Stomach smooth muscle (tissue), 2 donors: Measurements from ENCODE around the gene GPR32.
"Not testable (repeated sequence)": the region's sequence is repeated elsewhere in the genome, so short reads cannot be mapped to it uniquely, and the experiment has no call there.

Experiments
- H3K27ac ChIP-seq: one replicate; pipeline ENCODE4 v1.7.0; 2013; ENCODE audit warnings: mild to moderate bottlenecking, low read length, inconsistent platforms
- H3K27me3 ChIP-seq, 2 donors: one replicate each; pipeline ENCODE4 v1.7.0; 2013; ENCODE audit warnings: low read length in 2 of 2; ENCODE audit not compliant: insufficient read depth in 2 of 2, control insufficient read depth in 1 of 2
- H3K36me3 ChIP-seq, 2 donors: one replicate each; pipeline ENCODE4 v1.7.0; 2013; ENCODE audit warnings: low read length in 2 of 2; ENCODE audit not compliant: control insufficient read depth in 2 of 2, insufficient read depth in 2 of 2
- H3K4me1 ChIP-seq: one replicate; pipeline ENCODE4 v1.7.0; 2013; ENCODE audit warnings: low read length; ENCODE audit not compliant: control insufficient read depth, insufficient read depth
- H3K4me3 ChIP-seq, 2 donors: one replicate each; pipeline ENCODE4 v1.7.0; 2013; ENCODE audit warnings: low read length in 2 of 2
- H3K9ac ChIP-seq, 2 donors: one replicate each; pipeline ENCODE4 v1.7.0; 2013; ENCODE audit warnings: low read length in 2 of 2, mild to moderate bottlenecking in 1 of 2
- H3K9me3 ChIP-seq, 2 donors: one replicate each; pipeline ENCODE4 v1.7.0; 2013; ENCODE audit warnings: low read length in 2 of 2; ENCODE audit not compliant: control insufficient read depth in 2 of 2
- donor health status: healthy.
- donor health status: Pancreatic carcinoma.

GPR32 gene

DNA sequence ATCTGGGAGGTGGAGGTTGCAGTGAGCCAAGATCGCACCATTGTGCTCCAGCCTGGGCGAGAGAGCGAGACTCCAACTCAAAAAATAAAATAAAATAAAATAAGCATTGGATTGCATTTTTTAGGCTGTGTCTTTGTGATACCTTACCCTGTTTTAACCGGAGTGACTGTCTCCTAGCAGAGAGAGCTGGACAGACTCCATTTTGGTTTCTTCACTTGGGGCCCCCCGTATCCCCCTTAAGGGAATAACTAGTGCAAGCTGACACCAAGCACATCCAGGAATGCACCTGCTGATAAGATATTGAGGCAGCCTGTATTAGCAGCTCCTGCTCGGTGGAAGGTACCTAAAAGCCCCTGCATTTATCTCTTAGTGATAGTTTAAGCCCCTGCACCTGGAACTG, 20.8 kb upstream of the GPR32 start:
- H3K36me3 ChIP-seq = no peaks in the 10 kb centered on the region
- peaks cover 0 to 10% of the 10 kb centered on the region in 2 donors for H3K27me3 ChIP-seq
- no peak overlapping the region for H3K27ac ChIP-seq
- H3K9ac ChIP-seq = no peak overlapping the region
- no peak overlapping the region for H3K4me3 ChIP-seq
- H3K9me3 ChIP-seq = no peaks in the 10 kb centered on the region
- H3K4me1 ChIP-seq = no peaks in the 10 kb centered on the region

- Histone ChIP-seq H3K9ac (no peak overlapping the region), H3K27me3 (peaks cover 0 to 10% of the 10 kb centered on the region in 2 donors), H3K4me1 (no peaks in the 10 kb centered on the region), H3K4me3 (no peak overlapping the region), H3K27ac (no peak overlapping the region), H3K36me3 (no peaks in the 10 kb centered on the region), H3K9me3 (no peaks in the 10 kb centered on the region)
These were observed 20.3 kb upstream of the GPR32 start for GRCh38 chr19:50750010-50750409.

DNA sequence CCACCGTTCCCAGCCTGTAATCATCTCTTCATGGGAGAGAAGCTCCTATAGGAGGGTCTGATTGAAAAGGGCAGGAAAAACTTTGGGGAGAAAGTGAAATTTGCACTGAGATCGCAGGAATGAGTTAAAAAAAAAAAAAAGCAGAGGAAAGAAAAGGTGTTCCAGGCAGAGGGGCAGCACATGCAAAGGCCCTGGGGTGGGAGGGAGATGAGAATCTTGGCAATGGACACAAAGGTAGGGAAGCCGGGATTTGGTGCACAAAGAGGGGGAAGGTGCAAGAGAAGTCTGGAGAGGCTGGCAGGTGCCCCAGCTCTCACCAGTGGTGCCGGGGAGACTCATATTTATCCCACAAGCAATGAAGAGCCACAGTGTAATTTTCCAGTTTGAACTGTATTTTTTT, 16.4 kb upstream of the GPR32 start:
- Histone ChIP-seq H3K27ac (no peak overlapping the region), H3K9ac (no peak overlapping the region), H3K4me1 (no peaks in the 10 kb centered on the region), H3K27me3 (peaks cover 0 to 7% of the 10 kb centered on the region in 2 donors), H3K9me3 (no peaks in the 10 kb centered on the region), H3K36me3 (no peaks in the 10 kb centered on the region), H3K4me3 (no peak overlapping the region)

GRCh38 chr19:50756244-50756643, 14.0 kb upstream of the GPR32 start:
- not testable (repeated sequence) for H3K9ac ChIP-seq, H3K36me3 ChIP-seq, H3K4me1 ChIP-seq, H3K4me3 ChIP-seq, H3K9me3 ChIP-seq, H3K27me3 ChIP-seq, H3K27ac ChIP-seq

DNA sequence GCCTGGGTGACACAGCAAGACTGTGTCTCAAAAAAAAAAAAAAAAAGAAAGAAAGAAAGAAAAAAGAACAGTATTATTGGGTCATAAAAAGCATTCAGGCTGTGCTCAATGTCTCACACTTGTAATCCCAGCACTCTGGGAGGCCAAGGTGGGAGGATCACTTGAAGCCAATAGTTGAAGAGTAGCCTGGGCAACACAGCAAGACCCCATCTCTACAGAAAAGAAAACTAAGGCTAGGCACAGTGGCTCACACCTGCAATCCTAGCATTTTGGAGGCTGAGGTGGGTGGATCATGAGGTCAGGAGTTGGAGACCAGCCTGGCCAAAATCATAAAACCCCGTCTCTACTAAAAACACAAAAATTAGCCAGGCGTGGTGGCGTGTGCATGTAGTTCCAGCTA, 12.6 kb upstream of the GPR32 start:
- H3K4me1 ChIP-seq, H3K36me3 ChIP-seq, H3K9me3 ChIP-seq, H3K4me3 ChIP-seq, H3K27ac ChIP-seq, H3K9ac ChIP-seq, H3K27me3 ChIP-seq: not testable (repeated sequence)

DNA sequence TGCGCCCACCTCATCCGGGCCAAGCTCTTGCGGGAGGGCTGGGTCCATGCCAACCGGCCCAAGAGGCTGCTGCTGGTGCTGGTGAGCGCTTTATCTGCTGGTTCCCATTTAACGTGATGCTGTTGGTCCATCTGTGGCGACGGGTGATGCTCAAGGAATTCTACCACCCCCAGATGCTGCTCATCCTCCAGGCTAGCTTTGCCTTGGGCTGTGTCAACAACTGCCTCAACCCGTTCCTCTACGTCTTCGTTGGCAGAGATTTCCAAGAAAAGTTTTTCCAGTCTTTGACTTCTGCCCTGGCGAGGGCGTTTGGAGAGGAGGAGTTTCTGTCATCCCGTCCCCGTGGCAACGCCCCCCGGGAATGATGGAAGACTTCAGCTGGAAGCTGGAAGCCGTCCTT, 11.2 kb upstream of the GPR32 start:
- H3K9ac ChIP-seq, H3K4me1 ChIP-seq, H3K27me3 ChIP-seq, H3K27ac ChIP-seq, H3K9me3 ChIP-seq, H3K36me3 ChIP-seq, H3K4me3 ChIP-seq: not testable (repeated sequence)

- Histone ChIP-seq H3K9ac (no peak overlapping the region), H3K4me3 (no peak overlapping the region), H3K4me1 (no peaks in the 10 kb centered on the region), H3K36me3 (no peaks in the 10 kb centered on the region), H3K27me3 (peaks cover 0 to 3% of the 10 kb centered on the region in 2 donors), H3K27ac (no peak overlapping the region), H3K9me3 (no peaks in the 10 kb centered on the region)
These were observed 10.4 kb upstream of the GPR32 start for GRCh38 chr19:50759886-50760285.

DNA sequence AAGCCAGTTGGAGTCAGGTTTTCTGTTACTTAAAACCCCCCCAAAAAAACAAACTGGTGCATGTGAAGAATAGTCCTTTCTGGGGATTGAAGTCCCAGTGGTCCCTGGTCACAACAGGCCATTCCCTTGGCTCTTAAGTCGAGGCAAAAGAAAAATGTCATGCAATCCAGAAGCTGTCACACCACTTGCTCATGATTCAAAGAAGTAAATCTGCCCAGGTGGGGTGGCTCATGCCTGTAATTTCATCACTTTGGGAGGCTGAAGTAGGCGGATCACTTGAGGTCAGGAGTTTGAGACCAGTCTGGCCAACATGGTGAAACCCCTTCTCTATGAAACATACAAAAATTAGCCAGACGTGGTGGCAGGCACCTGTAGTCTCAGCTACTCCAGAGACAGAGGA, 8.8 kb upstream of the GPR32 start:
- not testable (repeated sequence) for H3K4me1 ChIP-seq

GRCh38 chr19:50763521-50763920, 6.7 kb upstream of the GPR32 start:
- not testable (repeated sequence) for H3K4me1 ChIP-seq, H3K9ac ChIP-seq, H3K9me3 ChIP-seq, H3K27me3 ChIP-seq, H3K27ac ChIP-seq, H3K36me3 ChIP-seq, H3K4me3 ChIP-seq

More for the DNA sequence above, 8.8 kb upstream of the GPR32 start:
- H3K27ac ChIP-seq, H3K9ac ChIP-seq, H3K36me3 ChIP-seq, H3K4me3 ChIP-seq, H3K27me3 ChIP-seq, H3K9me3 ChIP-seq: not testable (repeated sequence)

DNA sequence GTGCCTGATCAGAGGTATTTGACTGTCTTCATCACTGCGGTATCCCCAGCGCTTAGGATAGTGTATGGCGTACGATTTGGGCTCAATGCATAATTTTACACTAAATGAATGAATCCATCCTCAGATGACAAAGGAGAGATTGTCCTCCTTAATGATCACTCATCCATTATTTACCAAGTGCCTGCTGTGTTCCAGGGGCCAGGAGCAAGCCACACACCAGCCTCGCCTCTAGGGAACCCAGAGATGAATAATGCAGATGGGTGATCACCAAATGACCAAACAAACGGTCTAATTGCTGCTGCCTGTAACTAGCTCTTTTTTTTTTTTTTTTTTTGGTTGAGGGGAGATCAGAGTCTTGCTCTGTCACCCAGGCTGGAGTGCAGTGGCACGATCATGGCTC, 5.9 kb upstream of the GPR32 start:
- peaks cover 0 to 3% of the 10 kb centered on the region in 2 donors for H3K27me3 ChIP-seq
- H3K4me1 ChIP-seq = no peaks in the 10 kb centered on the region
- no peak overlapping the region for H3K4me3 ChIP-seq
- H3K36me3 ChIP-seq = no peaks in the 10 kb centered on the region
- no peak overlapping the region for H3K27ac ChIP-seq
- H3K9ac ChIP-seq = no peak overlapping the region
- H3K9me3 ChIP-seq = no peaks in the 10 kb centered on the region

DNA sequence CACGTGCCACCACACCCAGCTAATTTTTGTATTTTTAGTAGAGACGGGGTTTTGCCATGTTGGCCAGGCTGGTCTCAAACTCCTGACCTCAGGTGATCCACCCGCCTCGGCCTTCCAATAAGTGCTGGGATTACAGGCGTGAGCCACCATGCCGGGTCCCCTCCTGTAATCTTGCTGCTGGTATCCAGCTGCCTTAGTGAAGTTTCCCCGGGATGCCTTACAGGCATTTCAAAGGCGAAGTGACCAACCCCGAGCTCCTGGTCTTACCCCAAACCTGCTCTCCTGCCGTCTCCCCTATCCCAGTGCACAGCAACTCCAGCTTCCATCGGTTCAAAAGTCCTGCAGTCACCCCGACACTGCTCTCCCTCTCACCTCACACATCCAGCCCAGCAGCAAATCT, 3.5 kb upstream of the GPR32 start:
- not testable (repeated sequence) for H3K27ac ChIP-seq, H3K4me1 ChIP-seq, H3K9me3 ChIP-seq, H3K4me3 ChIP-seq, H3K36me3 ChIP-seq, H3K9ac ChIP-seq, H3K27me3 ChIP-seq

- not testable (repeated sequence) for H3K36me3 ChIP-seq, H3K27me3 ChIP-seq, H3K9ac ChIP-seq, H3K9me3 ChIP-seq, H3K4me1 ChIP-seq, H3K4me3 ChIP-seq, H3K27ac ChIP-seq
These were observed 3.0 kb upstream of the GPR32 start for GRCh38 chr19:50767263-50767662.
